DMS 273 treated with DMSO at 0.1 percent for 48 hours (cell line): ENCODE data around the gene JPH3.

ENCODE experiments used
- DNase-seq: peaks from one replicate; lab custom pipeline; 2025; lab: John Stamatoyannopoulos, UW

The JPH3 gene

DNA sequence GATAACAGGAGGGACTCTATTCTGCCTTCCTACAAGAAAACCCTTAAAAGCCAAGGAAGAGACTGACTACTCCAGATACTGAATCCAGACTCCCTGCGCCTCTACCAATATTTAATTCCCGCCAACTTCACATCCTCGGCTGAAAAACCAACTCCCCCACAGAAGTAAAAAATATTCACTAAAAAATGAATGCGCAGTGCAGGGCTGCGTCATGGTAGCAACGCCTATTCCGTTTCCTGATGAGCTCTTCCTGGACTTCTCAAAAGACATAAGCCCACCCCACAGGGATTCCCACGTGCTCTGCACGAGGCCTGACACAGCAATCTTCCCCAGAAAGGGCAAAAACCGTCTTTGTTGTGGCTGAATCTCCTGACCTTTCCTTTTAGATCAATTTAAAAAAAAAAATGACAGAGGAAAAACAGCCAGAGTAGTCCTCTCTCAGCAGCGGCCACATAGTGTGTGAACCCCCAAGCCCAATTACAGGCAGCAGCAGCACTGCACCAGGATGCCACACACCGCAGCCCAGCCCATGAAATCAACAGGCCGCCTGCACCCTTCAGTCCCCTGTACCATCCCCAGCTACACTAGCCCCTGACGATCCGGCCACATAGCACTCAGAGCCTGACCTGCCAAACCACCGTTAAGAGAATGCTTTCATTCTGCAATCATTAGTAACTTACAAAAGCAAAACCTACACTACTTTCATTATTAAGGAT, 139.6 kb downstream of the JPH3 start:
- DNase-seq, result no peak

DNA sequence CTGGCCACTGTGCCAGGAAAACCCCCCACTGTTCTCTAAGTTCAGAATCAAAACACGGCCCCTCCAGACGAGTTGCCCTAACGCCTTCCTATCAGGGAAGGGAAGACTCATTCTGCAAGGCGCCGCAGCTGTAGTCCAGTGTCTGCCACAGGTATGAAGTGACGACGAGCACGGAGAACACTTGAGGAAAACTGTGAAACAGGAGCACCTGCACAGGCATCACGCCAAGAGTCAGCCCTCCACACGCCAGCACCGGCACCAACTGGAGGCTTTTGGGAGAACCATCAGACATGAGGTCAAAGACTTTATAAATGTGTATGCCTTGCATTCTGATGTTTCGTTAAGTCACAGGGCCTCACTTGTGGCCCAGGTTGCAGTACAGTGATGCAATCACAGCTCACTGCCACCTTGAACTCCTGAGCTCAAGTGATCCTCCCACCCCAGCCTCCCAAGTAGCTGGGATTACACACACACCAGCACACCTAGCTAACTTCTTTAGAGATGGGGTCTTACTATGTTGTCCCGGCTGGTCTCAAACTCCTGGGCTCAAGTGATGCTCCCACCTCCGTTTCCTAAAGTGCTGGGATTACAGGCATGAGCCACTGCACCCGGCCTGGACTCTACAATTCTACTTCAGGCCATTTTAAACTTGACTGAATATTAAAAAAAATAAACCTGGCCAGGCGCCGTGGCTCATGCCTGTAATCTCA, 140.6 kb downstream of the JPH3 start:
- no peak for DNase-seq

GRCh38 chr16:87744750-87745514, 142.6 kb downstream of the JPH3 start:
- no peak for DNase-seq

DNA sequence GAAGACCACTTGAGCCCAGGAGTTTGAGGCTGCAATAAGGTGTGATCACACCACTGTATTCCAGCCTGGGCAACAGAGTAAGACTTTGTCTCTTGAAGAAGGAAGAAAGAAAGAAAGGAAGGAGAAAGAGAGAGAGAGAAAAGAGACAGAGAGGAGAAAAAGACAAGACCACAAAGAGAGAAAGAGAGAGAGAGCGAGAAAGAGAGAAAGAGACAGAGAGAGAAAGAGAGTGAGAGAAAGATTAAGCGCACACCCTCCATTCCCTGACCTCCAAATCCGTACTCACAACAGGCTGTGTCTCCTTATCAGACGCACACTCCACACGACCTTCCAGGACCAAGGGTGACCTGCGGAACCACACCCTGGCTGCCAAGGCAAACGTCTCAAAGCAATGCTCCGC, 143.9 kb downstream of the JPH3 start:
- DNase-seq, result no peak
